GM12864 (cell line): ENCODE results near the gene CRYGN.
A peak's percentile ranks its signal among the peaks of the same experiment; 100 is the strongest.

Source experiments
- DNase-seq: peaks from one replicate; pipeline ENCODE4 v3.0.0-alpha.2; 2011; ENCODE audit warnings: low read depth
- H3K4me3 ChIP-seq: 2 replicates; pipeline ENCODE4 v1.5.1; 2011; ENCODE audit warnings: mild to moderate bottlenecking, low read depth, low read length, control low read depth
- CTCF ChIP-seq: IDR thresholded peaks from 2 replicates; pipeline ENCODE4 v1.5.1; 2011; ENCODE audit warnings: low read depth, mild to moderate bottlenecking, moderate library complexity, low read length, control low read depth, inconsistent platforms; ENCODE audit errors: missing control alignments

CRYGN gene

DNA sequence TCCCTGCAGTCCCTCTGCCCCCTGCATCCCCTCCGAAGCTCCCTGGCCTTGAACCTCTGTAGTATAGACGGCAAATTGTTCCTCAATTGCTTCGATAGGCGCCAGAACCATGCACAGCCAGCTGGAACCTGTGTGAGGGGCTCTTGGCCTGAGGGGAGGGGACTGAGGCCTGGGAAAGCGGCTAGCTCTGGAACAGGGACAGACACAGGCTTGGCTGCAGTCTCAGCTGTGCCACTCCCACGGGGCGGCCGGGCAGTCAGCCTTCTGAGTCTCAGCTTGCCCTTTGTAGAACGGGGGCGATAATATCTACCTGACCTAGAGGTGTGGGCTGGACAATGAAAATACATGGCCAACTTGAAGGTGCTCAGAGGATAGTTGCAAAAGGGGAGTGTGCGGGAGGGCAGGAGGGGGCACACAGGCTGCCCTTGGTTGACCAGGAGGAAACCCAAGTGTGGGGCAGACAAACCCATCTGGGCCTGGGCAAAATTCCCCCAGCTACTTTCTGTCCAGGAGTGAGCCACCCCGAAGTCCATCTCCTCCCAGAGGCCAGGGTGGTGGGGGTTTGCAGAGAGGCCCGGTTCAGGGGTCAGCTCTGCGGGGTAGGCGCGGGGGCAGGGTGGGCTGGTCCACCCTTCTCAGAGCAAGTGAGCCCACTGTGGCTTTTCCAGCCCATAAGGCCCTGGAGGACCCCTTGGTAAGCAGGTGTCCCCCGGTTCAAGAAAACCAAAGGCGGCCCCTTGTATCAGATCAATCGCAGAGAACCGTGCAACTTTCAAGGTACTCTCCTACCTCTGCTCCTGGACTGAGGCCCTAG is 4.6 kb downstream of the CRYGN start:
- DNase-seq, result no peak
- no peak overlapping the region for H3K4me3 ChIP-seq
- TF ChIP-seq CTCF, result no peak

DNA sequence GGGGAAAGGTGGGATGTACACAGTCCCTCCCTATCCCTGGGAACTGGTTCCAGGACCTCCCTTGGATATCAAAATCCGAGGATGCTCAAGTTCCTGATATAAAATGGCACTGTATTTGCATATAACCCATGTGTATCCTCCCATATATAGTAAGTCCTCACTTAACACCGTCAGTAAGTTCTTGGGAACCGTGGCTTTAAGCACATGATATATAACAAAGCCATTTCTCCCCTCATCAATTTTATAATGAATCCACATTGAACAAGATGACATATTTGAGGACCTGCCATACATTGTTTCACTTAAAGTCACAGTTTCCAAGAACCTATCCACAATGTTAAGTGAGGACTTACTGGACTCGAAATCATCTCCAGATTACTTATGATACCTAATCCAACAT is 5.4 kb downstream of the CRYGN start:
- no peak for DNase-seq
- H3K4me3 ChIP-seq, result no peak overlapping the region
- no peak for TF ChIP-seq CTCF

GRCh38 chr7:151433721-151434400 is 6.1 kb downstream of the CRYGN start:
- TF ChIP-seq CTCF, result no peak
- H3K4me3 ChIP-seq, result no peak overlapping the region
- DNase-seq, result no peak

- peak; percentile 67 for TF ChIP-seq CTCF
- H3K4me3 ChIP-seq, result no peak overlapping the region
- no peak for DNase-seq
These were observed 7.1 kb downstream of the CRYGN start for GRCh38 chr7:151432658-151433521.

DNA sequence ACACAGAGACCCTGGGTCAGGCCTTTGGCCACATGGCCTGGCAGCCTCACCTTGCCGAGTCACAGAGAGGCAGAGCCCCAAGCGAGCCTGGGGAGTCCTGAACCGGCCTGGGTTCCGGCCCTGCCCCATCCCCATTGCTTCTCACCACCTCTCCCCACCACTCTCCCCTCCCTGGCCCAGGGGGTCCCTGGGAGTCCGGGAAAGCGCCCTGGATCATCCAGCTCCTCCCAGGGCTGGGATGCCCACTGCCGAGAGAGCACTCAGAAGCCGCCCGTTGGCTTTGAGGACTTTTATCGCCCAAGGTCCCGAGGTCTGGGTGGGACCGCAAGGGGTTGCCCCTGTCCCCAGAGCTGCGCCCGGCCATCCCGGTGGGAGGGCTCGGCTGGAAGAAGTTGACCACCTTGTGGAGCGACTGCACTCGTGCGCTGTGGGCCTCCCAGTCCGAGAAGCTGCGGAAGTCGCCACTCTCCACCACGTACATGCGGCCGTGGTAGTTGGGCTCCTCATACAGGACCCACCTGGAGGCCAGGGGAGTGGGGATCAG is 8.1 kb downstream of the CRYGN start:
- no peak for DNase-seq
- no peak for TF ChIP-seq CTCF

DNA sequence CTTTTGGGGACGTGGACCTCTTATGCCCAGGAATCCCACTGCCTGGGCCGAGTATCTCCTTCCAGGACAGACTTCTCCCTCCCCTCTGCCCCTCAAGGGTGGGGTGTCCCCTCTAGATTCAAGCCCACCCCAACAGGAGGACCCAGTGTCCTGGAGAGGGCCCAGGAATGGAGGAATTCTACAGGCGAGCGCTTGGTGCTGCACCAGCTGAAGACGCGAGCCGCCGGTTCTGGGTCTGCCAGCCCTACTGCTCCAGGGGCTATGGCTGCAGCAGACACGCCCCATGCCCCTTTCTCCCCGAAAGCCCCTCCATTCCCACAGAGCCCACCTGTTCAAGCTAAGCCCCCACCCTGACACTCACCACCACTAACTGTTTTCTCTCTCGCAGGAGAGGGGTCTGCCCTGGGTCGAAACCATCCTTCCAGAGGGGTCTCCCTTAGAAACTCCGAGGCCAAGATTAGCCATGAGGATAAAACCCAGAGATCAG is 8.6 kb downstream of the CRYGN start:
- H3K4me3 ChIP-seq, result no peak overlapping the region
- TF ChIP-seq CTCF, result no peak
- no peak for DNase-seq

More for the DNA sequence above, 8.1 kb downstream of the CRYGN start:
- no peak overlapping the region for H3K4me3 ChIP-seq
